IPS-11a (cell line): ENCODE data around the gene PRUNE2.
"Not testable (repeated sequence)": the region's sequence is repeated elsewhere in the genome, so short reads cannot be mapped to it uniquely, and the experiment has no call there.

ENCODE experiments used
- H3K4me3 ChIP-seq: one replicate; pipeline ENCODE4 v1.5.1; 2013; ENCODE audit warnings: low read depth, low read length, control low read depth

Gene PRUNE2

GRCh38 chr9:76699971-76700370 is 205.9 kb downstream of the PRUNE2 start:
- no peak overlapping the region for H3K4me3 ChIP-seq

- H3K4me3 ChIP-seq, result no peak overlapping the region
Observed at GRCh38 chr9:76697554-76697953, 208.4 kb downstream of the PRUNE2 start.

- no peak overlapping the region for H3K4me3 ChIP-seq
Observed at GRCh38 chr9:76697081-76697480, 208.8 kb downstream of the PRUNE2 start.

- H3K4me3 ChIP-seq, result no peak overlapping the region
Observed at GRCh38 chr9:76693912-76694311, 212.0 kb downstream of the PRUNE2 start.

GRCh38 chr9:76692458-76693129 is 213.3 kb downstream of the PRUNE2 start:
- H3K4me3 ChIP-seq, result no peak overlapping the region

GRCh38 chr9:76691517-76692313 is 214.2 kb downstream of the PRUNE2 start:
- no peak overlapping the region for H3K4me3 ChIP-seq

- H3K4me3 ChIP-seq, result no peak overlapping the region
Observed at GRCh38 chr9:76690973-76691370, 214.9 kb downstream of the PRUNE2 start.

GRCh38 chr9:76690246-76690972 is 215.5 kb downstream of the PRUNE2 start:
- H3K4me3 ChIP-seq, result no peak overlapping the region

GRCh38 chr9:76688471-76689238 is 217.3 kb downstream of the PRUNE2 start:
- no peak overlapping the region for H3K4me3 ChIP-seq

GRCh38 chr9:76687861-76688391 is 218.0 kb downstream of the PRUNE2 start:
- no peak overlapping the region for H3K4me3 ChIP-seq

GRCh38 chr9:76686756-76687155 is 219.2 kb downstream of the PRUNE2 start:
- no peak overlapping the region for H3K4me3 ChIP-seq

- no peak overlapping the region for H3K4me3 ChIP-seq
Observed at GRCh38 chr9:76684213-76684612, 221.7 kb downstream of the PRUNE2 start.

- H3K4me3 ChIP-seq, result no peak overlapping the region
Observed at GRCh38 chr9:76681556-76681955, 224.4 kb downstream of the PRUNE2 start.

GRCh38 chr9:76680716-76681425 is 225.0 kb downstream of the PRUNE2 start:
- H3K4me3 ChIP-seq, result no peak overlapping the region

GRCh38 chr9:76677481-76678055 is 228.3 kb downstream of the PRUNE2 start:
- H3K4me3 ChIP-seq, result no peak overlapping the region

GRCh38 chr9:76676857-76677256 is 229.1 kb downstream of the PRUNE2 start:
- no peak overlapping the region for H3K4me3 ChIP-seq

- H3K4me3 ChIP-seq, result no peak overlapping the region
Observed at GRCh38 chr9:76667521-76667957, 238.4 kb downstream of the PRUNE2 start.

GRCh38 chr9:76665966-76666365 is 239.9 kb downstream of the PRUNE2 start:
- not testable (repeated sequence) for H3K4me3 ChIP-seq

- no peak overlapping the region for H3K4me3 ChIP-seq
Observed at GRCh38 chr9:76665458-76665857, 240.5 kb downstream of the PRUNE2 start.

- no peak overlapping the region for H3K4me3 ChIP-seq
Observed at GRCh38 chr9:76664120-76664519, 241.8 kb downstream of the PRUNE2 start.
